Left ventricle myocardium superior (tissue), 1 donor: Measurements from ENCODE around the gene GSTO2. TPM values are rescaled to one million over a fixed set of nuclear protein-coding genes. Genes with fewer than 3 reads are reported as not detected.

Source experiments
- ATAC-seq: fragments of 200-7000 bp; cut with Tn5 transposase; one replicate; pipeline ENCODE4 v1.9.1; 2020; ENCODE audit warnings: mild to moderate bottlenecking, moderate library complexity
- DNase-seq: peaks from one replicate; pipeline ENCODE4 v3.0.0-alpha.2; 2020
- intact Hi-C: fragments of 100-400 bp; cut with micrococcal nuclease; formaldehyde crosslinking; loops from one replicate; pipeline ENCODE4 v1.11.0; 2022
- total RNA-seq: library from RNA; stranded (reverse); fragmentation: NEBNext Ultra II Directional; extraction: Animal tissue kit (Norgen Biotek cat#: 25700); gene quantifications from one replicate; pipeline ENCODE4 v1.2.1, GENCODE V29; 2021
- donor health status: DM: no; HTN: yes; CAD: no; lungs with severe emphysema.

Gene GSTO2
- total RNA-seq, 1 donor from 2014 or later, result 1.1 TPM

GRCh38 chr10:104301907-104302690, 33.1 kb downstream of the GSTO2 start:
- DNase-seq (no peak), ATAC-seq (no peak)
- intact Hi-C loops, result no loop called here

GRCh38 chr10:104303594-104304355, 34.8 kb downstream of the GSTO2 start:
- DNase-seq (no peak), ATAC-seq (no peak)
- intact Hi-C loops, result no loop called here

GRCh38 chr10:104304356-104304745, 35.4 kb downstream of the GSTO2 start:
- ATAC-seq (no peak), DNase-seq (no peak)
- intact Hi-C loops, result no loop called here

- no peak for DNase-seq
- ATAC-seq, result peak; percentile 55
- intact Hi-C loops, result loop anchor here (5.0 kb wide), 1 partner anchor 37 kb away; no protein-coding TSS in a partner anchor
Observed at GRCh38 chr10:104304927-104305326, 35.9 kb downstream of the GSTO2 start.

GRCh38 chr10:104306897-104307296, 37.9 kb downstream of the GSTO2 start:
- DNase-seq, result no peak
- intact Hi-C loops, result loop anchor here (5.0 kb wide), 1 partner anchor 35 kb away; no protein-coding TSS in a partner anchor
- ATAC-seq, result no peak

- intact Hi-C loops, result loop anchor here (5.0 kb wide), 1 partner anchor 34 kb away; no protein-coding TSS in a partner anchor
- DNase-seq (no peak), ATAC-seq (no peak)
Observed at GRCh38 chr10:104307576-104308438, 38.8 kb downstream of the GSTO2 start.

GRCh38 chr10:104308439-104308903, 39.5 kb downstream of the GSTO2 start:
- ATAC-seq (no peak), DNase-seq (no peak)
- intact Hi-C loops, result loop anchor here (5.0 kb wide), 1 partner anchor 34 kb away; no protein-coding TSS in a partner anchor

- DNase-seq (peak; percentile 81), ATAC-seq (peak; percentile 87)
- intact Hi-C loops, result loop anchor here (5.0 kb wide), 1 partner anchor 32 kb away; no protein-coding TSS in a partner anchor
Observed at GRCh38 chr10:104309980-104310978, 41.3 kb downstream of the GSTO2 start.

- intact Hi-C loops, result no loop called here
- ATAC-seq (no peak), DNase-seq (no peak)
Observed at GRCh38 chr10:104311184-104311720, 42.3 kb downstream of the GSTO2 start.

GRCh38 chr10:104314591-104315485, 45.9 kb downstream of the GSTO2 start:
- no peak for DNase-seq
- intact Hi-C loops, result no loop called here
- ATAC-seq, result no peak

GRCh38 chr10:104315486-104315921, 46.5 kb downstream of the GSTO2 start:
- no peak for ATAC-seq
- DNase-seq, result no peak
- intact Hi-C loops, result no loop called here

- DNase-seq (no peak), ATAC-seq (no peak)
- intact Hi-C loops, result no loop called here
Observed at GRCh38 chr10:104316321-104317099, 47.5 kb downstream of the GSTO2 start.

- ATAC-seq, result peak; percentile 3
- intact Hi-C loops, result no loop called here
- no peak for DNase-seq
Observed at GRCh38 chr10:104317269-104317710, 48.3 kb downstream of the GSTO2 start.

GRCh38 chr10:104317726-104318299, 48.8 kb downstream of the GSTO2 start:
- intact Hi-C loops, result no loop called here
- no peak for ATAC-seq

GRCh38 chr10:104318326-104318725, 49.3 kb downstream of the GSTO2 start:
- DNase-seq (no peak), ATAC-seq (no peak)
- intact Hi-C loops, result no loop called here

More at GRCh38 chr10:104317726-104318299, 48.8 kb downstream of the GSTO2 start:
- no peak for DNase-seq
